BLaER1 (cell line): Measurements from ENCODE around the gene GPATCH3.
"Not testable (repeated sequence)": the region's sequence is repeated elsewhere in the genome, so short reads cannot be mapped to it uniquely, and the experiment has no call there.

Source experiments
- H3K27ac ChIP-seq: shearing (Covaris generic); formaldehyde crosslinking; 2 replicates; pipeline ENCODE4 v1.8.1; 2022
- H3K27me3 ChIP-seq: shearing (Covaris generic); formaldehyde crosslinking; 2 replicates; pipeline ENCODE4 v1.8.1; 2022
- H3K36me3 ChIP-seq: shearing (Covaris generic); formaldehyde crosslinking; 2 replicates; pipeline ENCODE4 v1.8.1; 2022
- H3K4me1 ChIP-seq: shearing (Covaris generic); formaldehyde crosslinking; 2 replicates; pipeline ENCODE4 v1.8.1; 2022
- H3K4me2 ChIP-seq: shearing (Covaris generic); formaldehyde crosslinking; 2 replicates; pipeline ENCODE4 v1.8.1; 2022
- H3K4me3 ChIP-seq: shearing (Covaris generic); formaldehyde crosslinking; 2 replicates; pipeline ENCODE4 v1.8.1; 2022
- H3K9ac ChIP-seq: shearing (Covaris generic); formaldehyde crosslinking; 2 replicates; pipeline ENCODE4 v1.8.1; 2022
- H3K9me3 ChIP-seq: shearing (Covaris generic); formaldehyde crosslinking; 2 replicates; pipeline ENCODE4 v1.8.1; 2022
- H4K20me1 ChIP-seq: shearing (Covaris generic); formaldehyde crosslinking; 2 replicates; pipeline ENCODE4 v1.8.1; 2022
- Cebpa-rat ChIP-seq: shearing (Covaris generic); IDR thresholded peaks from 2 replicates; pipeline ENCODE4 v1.8.1; 2022

GPATCH3 gene

GRCh38 chr1:26879793-26880192 is 20.5 kb downstream of the GPATCH3 start:
- H3K4me1 ChIP-seq: no peaks in the 10 kb centered on the region
- no peak for TF ChIP-seq Cebpa-rat
- no peaks in the 10 kb centered on the region for H3K27me3 ChIP-seq
- H3K9me3 ChIP-seq: no peaks in the 10 kb centered on the region
- peaks cover 41% of the 10 kb centered on the region for H4K20me1 ChIP-seq
- no peak overlapping the region for H3K9ac ChIP-seq
- no peak overlapping the region for H3K27ac ChIP-seq
- no peak overlapping the region for H3K4me2 ChIP-seq
- peaks cover 96% of the 10 kb centered on the region for H3K36me3 ChIP-seq
- H3K4me3 ChIP-seq: no peak overlapping the region

- Histone ChIP-seq H3K4me3 (no peak overlapping the region), H3K27me3 (no peaks in the 10 kb centered on the region), H3K36me3 (peaks cover 75% of the 10 kb centered on the region), H4K20me1 (peaks cover 29% of the 10 kb centered on the region), H3K27ac (no peak overlapping the region), H3K4me2 (no peak overlapping the region), H3K9me3 (no peaks in the 10 kb centered on the region), H3K4me1 (no peaks in the 10 kb centered on the region), H3K9ac (peak overlapping the region; percentile 11; the same call in 1 of the 2 replicates)
- TF ChIP-seq Cebpa-rat: no peak
These were observed 22.9 kb downstream of the GPATCH3 start for GRCh38 chr1:26877326-26877725.

- Histone ChIP-seq H3K27me3 (no peaks in the 10 kb centered on the region), H3K4me2 (no peak overlapping the region), H4K20me1 (peaks cover 18% of the 10 kb centered on the region)
These were observed 25.4 kb downstream of the GPATCH3 start for GRCh38 chr1:26874896-26875295.

DNA sequence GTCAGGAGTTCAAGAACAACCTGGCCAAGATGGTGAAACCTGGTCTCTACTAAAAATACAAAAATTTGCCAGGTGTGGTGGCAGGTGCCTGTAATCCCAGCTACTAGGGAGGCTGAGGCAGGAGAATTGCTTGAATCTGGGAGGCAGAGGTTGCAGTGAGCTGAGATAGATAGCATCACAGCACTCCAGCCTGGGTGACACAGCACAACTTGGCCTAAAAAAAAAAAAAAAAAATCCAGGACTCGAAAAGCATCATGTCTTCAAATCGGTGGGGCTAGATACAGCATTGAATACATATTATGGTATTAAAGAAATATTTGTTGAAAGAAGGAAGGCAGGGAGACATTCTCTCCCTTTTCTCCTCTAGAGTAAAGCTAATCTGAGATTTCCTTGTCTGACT is 27.2 kb downstream of the GPATCH3 start:
- H3K27ac ChIP-seq, H3K9ac ChIP-seq, H3K4me1 ChIP-seq, H3K4me3 ChIP-seq, H3K4me2 ChIP-seq, H3K27me3 ChIP-seq, H4K20me1 ChIP-seq, H3K9me3 ChIP-seq: not testable (repeated sequence)
- peaks cover 33% of the 10 kb centered on the region for H3K36me3 ChIP-seq

More at GRCh38 chr1:26874896-26875295, 25.4 kb downstream of the GPATCH3 start:
- H3K9me3 ChIP-seq: no peaks in the 10 kb centered on the region
- peak overlapping the region; percentile 52 for H3K9ac ChIP-seq
- H3K4me3 ChIP-seq: no peak overlapping the region
- H3K4me1 ChIP-seq: no peaks in the 10 kb centered on the region
- H3K27ac ChIP-seq: no peak overlapping the region
- peaks cover 51% of the 10 kb centered on the region for H3K36me3 ChIP-seq
- TF ChIP-seq Cebpa-rat: no peak

- H4K20me1 ChIP-seq: no peaks in the 10 kb centered on the region
- peak overlapping the region; percentile 99 for H3K4me2 ChIP-seq
- H3K4me1 ChIP-seq: peaks cover 23% of the 10 kb centered on the region
- H3K27me3 ChIP-seq: no peaks in the 10 kb centered on the region
- H3K36me3 ChIP-seq: no peaks in the 10 kb centered on the region
- H3K9me3 ChIP-seq: no peaks in the 10 kb centered on the region
- peak overlapping the region; percentile 87 for H3K27ac ChIP-seq
- TF ChIP-seq Cebpa-rat: no peak
- peak overlapping the region; percentile 87 for H3K9ac ChIP-seq
- peak overlapping the region; percentile 80 for H3K4me3 ChIP-seq
These were observed 35.4 kb downstream of the GPATCH3 start for GRCh38 chr1:26864610-26865480.

- no peak for TF ChIP-seq Cebpa-rat
- H3K4me3 ChIP-seq: peak overlapping the region; percentile 80
- no peaks in the 10 kb centered on the region for H3K27me3 ChIP-seq
- no peaks in the 10 kb centered on the region for H3K36me3 ChIP-seq
- peak overlapping the region; percentile 78; the same call in 1 of the 2 replicates for H3K9ac ChIP-seq
- H3K4me2 ChIP-seq: peak overlapping the region; percentile 99
- no peaks in the 10 kb centered on the region for H3K9me3 ChIP-seq
- H3K27ac ChIP-seq: no peak overlapping the region
- H3K4me1 ChIP-seq: peaks cover 23% of the 10 kb centered on the region
- H4K20me1 ChIP-seq: no peaks in the 10 kb centered on the region
These were observed 36.6 kb downstream of the GPATCH3 start for GRCh38 chr1:26863685-26864077.

DNA sequence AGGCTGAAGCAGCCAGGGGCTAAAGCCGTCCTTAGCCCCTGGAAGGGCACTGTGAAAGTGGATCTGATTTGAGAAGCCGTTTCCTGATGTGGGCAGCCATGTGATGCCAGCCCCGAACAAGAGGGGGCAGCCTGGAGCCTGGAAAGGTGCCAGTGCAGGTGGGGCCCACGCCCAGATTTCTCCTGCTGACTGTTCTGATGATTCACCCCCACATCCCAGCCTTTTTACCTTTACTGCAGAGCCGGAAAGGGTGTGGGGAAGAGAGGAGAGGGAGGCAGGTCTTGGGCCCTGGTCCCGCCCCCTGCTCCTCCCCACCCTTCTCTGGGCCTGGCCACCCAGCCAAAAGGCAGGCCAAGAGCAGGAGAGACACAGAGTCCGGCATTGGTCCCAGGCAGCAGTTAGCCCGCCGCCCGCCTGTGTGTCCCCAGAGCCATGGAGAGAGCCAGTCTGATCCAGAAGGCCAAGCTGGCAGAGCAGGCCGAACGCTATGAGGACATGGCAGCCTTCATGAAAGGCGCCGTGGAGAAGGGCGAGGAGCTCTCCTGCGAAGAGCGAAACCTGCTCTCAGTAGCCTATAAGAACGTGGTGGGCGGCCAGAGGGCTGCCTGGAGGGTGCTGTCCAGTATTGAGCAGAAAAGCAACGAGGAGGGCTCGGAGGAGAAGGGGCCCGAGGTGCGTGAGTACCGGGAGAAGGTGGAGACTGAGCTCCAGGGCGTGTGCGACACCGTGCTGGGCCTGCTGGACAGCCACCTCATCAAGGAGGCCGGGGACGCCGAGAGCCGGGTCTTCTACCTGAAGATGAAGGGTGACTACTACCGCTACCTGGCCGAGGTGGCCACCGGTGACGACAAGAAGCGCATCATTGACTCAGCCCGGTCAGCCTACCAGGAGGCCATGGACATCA is 37.2 kb downstream of the GPATCH3 start, which contains the start of gene SFN:
SFN (plus strand) TSS at position 369 of the 904 bp plus-strand sequence; CDS start at position 433, 64 bp downstream.
- H3K27ac ChIP-seq: no peak within 1 kb of the TSS; the same call in 1 of the 2 replicates
- no peak for TF ChIP-seq Cebpa-rat

GRCh38 chr1:26861889-26862378 is 38.3 kb downstream of the GPATCH3 start:
- no peaks in the 10 kb centered on the region for H4K20me1 ChIP-seq
- H3K4me3 ChIP-seq: no peak overlapping the region
- no peak for TF ChIP-seq Cebpa-rat
- H3K27ac ChIP-seq: no peak overlapping the region
- H3K4me2 ChIP-seq: no peak overlapping the region
- peaks cover 23% of the 10 kb centered on the region for H3K4me1 ChIP-seq
- H3K9ac ChIP-seq: no peak overlapping the region
- H3K9me3 ChIP-seq: no peaks in the 10 kb centered on the region
- no peaks in the 10 kb centered on the region for H3K27me3 ChIP-seq
- H3K36me3 ChIP-seq: peaks cover 14% of the 10 kb centered on the region; the same call in 1 of the 2 replicates

More for the DNA sequence above, 37.2 kb downstream of the GPATCH3 start, which contains the start of gene SFN:
- H3K9me3 ChIP-seq: no peaks in the 10 kb centered on the region
- peaks cover 23% of the 10 kb centered on the region for H3K4me1 ChIP-seq
- H4K20me1 ChIP-seq: no peaks in the 10 kb centered on the region
- H3K4me3 ChIP-seq: peak within 1 kb of the TSS; percentile 80
- H3K4me2 ChIP-seq: peak within 1 kb of the TSS; percentile 99
- no peaks in the 10 kb centered on the region for H3K27me3 ChIP-seq
- H3K9ac ChIP-seq: peak within 1 kb of the TSS; percentile 78; the same call in 1 of the 2 replicates
- H3K36me3 ChIP-seq: peaks cover 3% of the 10 kb centered on the region; the same call in 1 of the 2 replicates

- Histone ChIP-seq H3K9me3 (no peaks in the 10 kb centered on the region), H4K20me1 (no peaks in the 10 kb centered on the region), H3K4me2 (no peak overlapping the region), H3K4me1 (peaks cover 23% of the 10 kb centered on the region), H3K4me3 (no peak overlapping the region), H3K36me3 (peaks cover 20% of the 10 kb centered on the region; the same call in 1 of the 2 replicates), H3K27me3 (no peaks in the 10 kb centered on the region), H3K27ac (no peak overlapping the region), H3K9ac (peak overlapping the region; percentile 3; the same call in 1 of the 2 replicates)
- TF ChIP-seq Cebpa-rat: no peak
These were observed 39.0 kb downstream of the GPATCH3 start for GRCh38 chr1:26861286-26861701.
